CD14-positive monocyte (primary cell): ENCODE data around the gene GAGE2A. TPM values are rescaled to one million over a fixed set of nuclear protein-coding genes. Genes with fewer than 3 reads are reported as not detected.

Experiments used
- DNase-seq, 3 donors: peaks; one replicate each; pipeline ENCODE4 v3.0.0-alpha.2; 2011 to 2022
- H2AFZ ChIP-seq: 2 replicates; pipeline ENCODE4 v1.6.0; 2012; ENCODE audit warnings: mild to moderate bottlenecking, low read depth, low read length, inconsistent platforms; ENCODE audit not compliant: insufficient read depth, poor library complexity, severe bottlenecking
- H3K27ac ChIP-seq, 2 donors: 1 replicate in 1 of 2; 2 replicates in 1 of 2; pipeline ENCODE4 v1.5.1; 2012 to 2013; ENCODE audit warnings: low read length in 2 of 2, control low read depth in 1 of 2, inconsistent platforms in 1 of 2, low read depth in 1 of 2, mild to moderate bottlenecking in 1 of 2
- H3K27me3 ChIP-seq, 2 donors: one replicate each; pipeline versions ENCODE4 v1.6.0 to v1.6.1; 2011 to 2013; ENCODE audit warnings: low read length in 2 of 2; ENCODE audit not compliant: control insufficient read depth in 2 of 2, insufficient read depth in 2 of 2
- H3K36me3 ChIP-seq, 2 donors: replicated peaks in 1 of 2; 1 replicate in 1 of 2; 2 replicates in 1 of 2; pipeline versions ENCODE4 v1.5.1 to v1.6.1; 2012 to 2013; ENCODE audit warnings: low read length in 2 of 2, control low read depth in 1 of 2, inconsistent platforms in 1 of 2, mild to moderate bottlenecking in 1 of 2; ENCODE audit not compliant: insufficient read depth in 2 of 2, control insufficient read depth in 1 of 2
- H3K4me1 ChIP-seq, 2 donors: 1 replicate in 1 of 2; 2 replicates in 1 of 2; pipeline versions ENCODE4 v1.5.1 to v1.6.1; 2012 to 2013; ENCODE audit warnings: low read length in 2 of 2, control low read depth in 1 of 2, inconsistent platforms in 1 of 2, mild to moderate bottlenecking in 1 of 2, moderate library complexity in 1 of 2; ENCODE audit not compliant: insufficient read depth in 2 of 2, control insufficient read depth in 1 of 2
- H3K4me2 ChIP-seq: replicated peaks from 2 replicates; pipeline ENCODE3; 2012; ENCODE audit warnings: low read length, moderate library complexity, mild to moderate bottlenecking; ENCODE audit not compliant: poor library complexity, severe bottlenecking; ENCODE audit errors: extremely low read depth
- H3K4me3 ChIP-seq, 3 experiments: fragments of 200-600 bp in 1 of 3; sonication (generic) in 1 of 3; replicated peaks in 1 of 3; 1 replicate in 2 of 3; 2 replicates in 1 of 3; pipeline ENCODE4 v1.5.1; 2011 to 2013; ENCODE audit warnings: low read length in 3 of 3, mild to moderate bottlenecking in 3 of 3, control low read depth in 2 of 3, low read depth in 2 of 3, inconsistent platforms in 1 of 3, moderate library complexity in 1 of 3
- H3K79me2 ChIP-seq: 2 replicates; pipeline ENCODE4 v1.6.0; 2012; ENCODE audit warnings: mild to moderate bottlenecking, control low read depth, inconsistent platforms, low read length, moderate library complexity; ENCODE audit not compliant: insufficient read depth
- H3K9ac ChIP-seq: 2 replicates; pipeline ENCODE4 v1.6.0; 2017; ENCODE audit warnings: low read length, mild to moderate bottlenecking; ENCODE audit not compliant: insufficient read depth, poor library complexity, severe bottlenecking
- H3K9me3 ChIP-seq, 2 donors: replicated peaks in 1 of 2; 1 replicate in 1 of 2; 2 replicates in 1 of 2; pipeline versions ENCODE4 v1.5.1 to v1.6.1; 2012 to 2013; ENCODE audit warnings: low read length in 2 of 2, control low read depth in 1 of 2; ENCODE audit not compliant: control insufficient read depth in 1 of 2, insufficient read depth in 1 of 2
- H4K20me1 ChIP-seq: 2 replicates; pipeline ENCODE4 v1.6.0; 2012; ENCODE audit warnings: mild to moderate bottlenecking, low read length, control low read depth, moderate library complexity; ENCODE audit not compliant: insufficient read depth
- H3K27ac Mint-ChIP-seq, 7 donors: one replicate each; pipeline ENCODE4 v1.8.0; 2020; ENCODE audit warnings: mild to moderate bottlenecking in 7 of 7, mixed read lengths in 7 of 7, moderate library complexity in 6 of 7, inconsistent platforms in 2 of 7
- H3K27me3 Mint-ChIP-seq, 3 donors: one replicate each; pipeline ENCODE4 v1.8.0; 2021 to 2022; ENCODE audit warnings: low read depth in 3 of 3, mild to moderate bottlenecking in 3 of 3, mixed read lengths in 3 of 3, moderate library complexity in 3 of 3, inconsistent platforms in 1 of 3
- H3K36me3 Mint-ChIP-seq, 2 donors: one replicate each; pipeline ENCODE4 v1.8.0; 2020; ENCODE audit warnings: mixed read lengths in 2 of 2, inconsistent platforms in 1 of 2, mild to moderate bottlenecking in 1 of 2
- H3K4me1 Mint-ChIP-seq: one replicate; pipeline ENCODE4 v1.8.0; 2020; ENCODE audit warnings: mild to moderate bottlenecking, mixed read lengths
- H3K4me3 Mint-ChIP-seq, 2 donors: one replicate each; pipeline ENCODE4 v1.8.0; 2020; ENCODE audit warnings: mild to moderate bottlenecking in 2 of 2, mixed read lengths in 2 of 2, moderate library complexity in 1 of 2
- H3K9me3 Mint-ChIP-seq, 7 donors: one replicate each; pipeline ENCODE4 v1.8.0; 2020 to 2022; ENCODE audit warnings: mixed read lengths in 7 of 7, mild to moderate bottlenecking in 6 of 7, moderate library complexity in 6 of 7, inconsistent platforms in 2 of 7
- CTCF ChIP-seq: fragments of 200-600 bp; IDR thresholded peaks from one replicate; pipeline ENCODE4 v1.8.0; 2022; ENCODE audit warnings: antibody characterized with exemption, mild to moderate bottlenecking
- WGBS: methylation state at CpG from one replicate; pipeline ENCODE4 v1.1.5; 2013; ENCODE audit warnings: missing lambda C conversion rate; ENCODE audit not compliant: insufficient coverage; 5-methylcytosine and 5-hydroxymethylcytosine counted together
- intact Hi-C, 2 donors: fragments of 100-400 bp; cut with micrococcal nuclease; formaldehyde crosslinking; loops; one replicate each; pipeline versions ENCODE4 v1.15.0 to v1.15.1; 2023
- polyA plus RNA-seq, 3 donors: library from polyadenylated mRNA; depleted of rRNA in 1 of 3; unstranded in 2 of 3; stranded (reverse) in 1 of 3; fragments of 300-500 nt in 2 of 3; fragments of >200 nt in 1 of 3; fragmentation: Illumina TruSeq in 2 of 3; gene quantifications; 1 replicate in 2 of 3; 2 replicates in 1 of 3; pipeline ENCODE4 v1.2.3, GENCODE V29; 2012 to 2021

Gene GAGE2A
- polyA plus RNA-seq, 3 donors: not detected

GRCh38 chrX:49610718-49611310, 21.5 kb downstream of the GAGE2A start:
- H3K4me2 ChIP-seq: no peak overlapping the region
- TF ChIP-seq CTCF: no peak
- 60% methylated on average over 4 of the region's 7 CpGs for WGBS

GRCh38 chrX:49618574-49618973, 29.3 kb downstream of the GAGE2A start:
- Histone ChIP-seq H3K4me1 (no peaks in the 10 kb centered on the region), H3K9ac (no peak overlapping the region), H2AFZ (no peak overlapping the region), H4K20me1 (no peaks in the 10 kb centered on the region), H3K36me3 (no peaks in the 10 kb centered on the region), H3K27ac (no peak overlapping the region), H3K4me3 (no peak overlapping the region), H3K27me3 (no peaks in the 10 kb centered on the region), H3K79me2 (no peaks in the 10 kb centered on the region), H3K4me2 (no peak overlapping the region), H3K9me3 (no peaks in the 10 kb centered on the region)
- Mint-ChIP-seq H3K27me3 (peaks cover 1 to 4% (median 3%) of the 10 kb centered on the region in 3 donors), H3K4me1 (no peaks in the 10 kb centered on the region), H3K27ac (no peak overlapping the region), H3K4me3 (no peak overlapping the region), H3K36me3 (no peaks in the 10 kb centered on the region), H3K9me3 (peaks cover 0 to 4% (median 3%) of the 10 kb centered on the region in 7 donors)
- WGBS: 100% methylated on average over 1 of the region's 2 CpGs
- TF ChIP-seq CTCF: no peak
- DNase-seq: no peak
- intact Hi-C loops: no loop called here

More at GRCh38 chrX:49610718-49611310, 21.5 kb downstream of the GAGE2A start:
- Mint-ChIP-seq H3K27ac (no peak overlapping the region), H3K36me3 (no peaks in the 10 kb centered on the region), H3K4me1 (no peaks in the 10 kb centered on the region), H3K27me3 (peaks cover 0 to 5% (median 5%) of the 10 kb centered on the region in 3 donors), H3K9me3 (peaks cover 0 to 3% (median 0%) of the 10 kb centered on the region in 7 donors), H3K4me3 (no peak overlapping the region)
- intact Hi-C loops: no loop called here
- DNase-seq: no peak
- Histone ChIP-seq H3K79me2 (no peaks in the 10 kb centered on the region), H3K27ac (no peak overlapping the region), H3K36me3 (no peaks in the 10 kb centered on the region), H3K9me3 (no peaks in the 10 kb centered on the region), H2AFZ (no peak overlapping the region), H3K9ac (no peak overlapping the region), H4K20me1 (no peaks in the 10 kb centered on the region), H3K27me3 (no peaks in the 10 kb centered on the region), H3K4me3 (no peak overlapping the region), H3K4me1 (no peaks in the 10 kb centered on the region)
